ENCODE measurements around the gene CD9.

Gene CD9

GRCh38 chr12:6229224-6230218 lies 29.3 kb downstream of the CD9 start:
- no peak for FAIRE-seq
- DNase-seq (ENCODE audit: insufficient read length): no peak
- TF ChIP-seq POLR2AphosphoS5 (IDR thresholded peaks at IDR 0.05; ENCODE audit: low read depth, low read length) (no peak), TAF1 (IDR thresholded peaks at IDR 0.05; ENCODE audit: borderline replicate concordance, low read depth, low read length) (no peak), POLR2A (IDR thresholded peaks at IDR 0.05; ENCODE audit: low read depth, low read length) (no peak)

DNA sequence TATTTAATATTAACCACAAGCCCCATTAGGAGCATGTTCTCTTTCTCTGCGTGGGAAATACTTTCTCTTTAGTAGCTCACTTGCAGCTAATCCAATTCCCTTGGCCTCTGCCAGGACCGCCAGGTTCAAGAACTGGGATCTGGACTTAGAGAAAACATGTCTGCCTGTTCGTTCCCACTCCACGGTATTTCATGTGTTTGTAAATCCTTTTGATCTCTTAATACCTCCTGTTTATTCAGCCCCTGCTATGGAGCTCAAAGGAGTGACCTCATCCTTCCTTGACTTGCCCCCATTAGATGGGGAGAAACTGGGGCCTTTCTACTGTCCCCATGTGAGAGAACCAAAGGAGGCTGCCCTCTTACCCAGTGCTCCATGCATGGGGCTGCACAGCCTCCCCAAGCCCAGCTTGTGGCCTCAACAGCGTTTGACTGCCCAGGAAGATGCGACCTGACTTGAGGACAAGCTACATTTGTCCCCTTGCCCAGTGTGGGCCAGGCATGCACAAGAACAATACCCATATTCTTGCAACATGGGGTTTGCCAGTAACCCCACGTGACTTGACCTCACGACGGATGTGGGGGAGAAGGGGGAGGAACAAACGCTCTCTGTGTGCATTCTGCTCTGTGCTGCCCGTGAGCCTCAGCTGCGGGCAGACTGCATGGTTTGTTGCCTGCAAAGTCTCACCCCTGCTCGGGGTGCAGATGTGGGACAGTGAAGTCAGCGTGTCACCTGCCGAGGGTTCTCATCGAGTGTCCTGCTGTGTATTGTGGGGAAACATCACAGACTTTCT lies 30.3 kb downstream of the CD9 start:
- peak; percentile 53 for DNase-seq (ENCODE audit: insufficient read length)
- FAIRE-seq: peak; percentile 74

GRCh38 chr12:6231359-6232268 lies 31.4 kb downstream of the CD9 start:
- DNase-seq (ENCODE audit: insufficient read length) (no peak), FAIRE-seq (no peak)
- no peak for TF ChIP-seq POLR2A (IDR thresholded peaks at IDR 0.05; ENCODE audit: low read depth, low read length)
- no peak for TF ChIP-seq POLR2AphosphoS5 (IDR thresholded peaks at IDR 0.05; ENCODE audit: low read depth, low read length)
- TF ChIP-seq TAF1 (IDR thresholded peaks at IDR 0.05; ENCODE audit: borderline replicate concordance, low read depth, low read length): no peak

More for the DNA sequence above, 30.3 kb downstream of the CD9 start:
- no peak for TF ChIP-seq POLR2AphosphoS5 (IDR thresholded peaks at IDR 0.05; ENCODE audit: low read depth, low read length)
- TF ChIP-seq POLR2A (IDR thresholded peaks at IDR 0.05; ENCODE audit: low read depth, low read length): no peak
- no peak for TF ChIP-seq TAF1 (IDR thresholded peaks at IDR 0.05; ENCODE audit: borderline replicate concordance, low read depth, low read length)

GRCh38 chr12:6233121-6233971 lies 33.1 kb downstream of the CD9 start:
- FAIRE-seq (no peak), DNase-seq (ENCODE audit: insufficient read length) (no peak)
- TF ChIP-seq POLR2A (IDR thresholded peaks at IDR 0.05; ENCODE audit: low read depth, low read length) (no peak), TAF1 (IDR thresholded peaks at IDR 0.05; ENCODE audit: borderline replicate concordance, low read depth, low read length) (no peak), POLR2AphosphoS5 (IDR thresholded peaks at IDR 0.05; ENCODE audit: low read depth, low read length) (no peak)

GRCh38 chr12:6234214-6234613 lies 34.0 kb downstream of the CD9 start:
- TF ChIP-seq POLR2A (IDR thresholded peaks at IDR 0.05; ENCODE audit: low read depth, low read length) (no peak), TAF1 (IDR thresholded peaks at IDR 0.05; ENCODE audit: borderline replicate concordance, low read depth, low read length) (no peak), POLR2AphosphoS5 (IDR thresholded peaks at IDR 0.05; ENCODE audit: low read depth, low read length) (no peak)
- FAIRE-seq (no peak), DNase-seq (ENCODE audit: insufficient read length) (no peak)

DNA sequence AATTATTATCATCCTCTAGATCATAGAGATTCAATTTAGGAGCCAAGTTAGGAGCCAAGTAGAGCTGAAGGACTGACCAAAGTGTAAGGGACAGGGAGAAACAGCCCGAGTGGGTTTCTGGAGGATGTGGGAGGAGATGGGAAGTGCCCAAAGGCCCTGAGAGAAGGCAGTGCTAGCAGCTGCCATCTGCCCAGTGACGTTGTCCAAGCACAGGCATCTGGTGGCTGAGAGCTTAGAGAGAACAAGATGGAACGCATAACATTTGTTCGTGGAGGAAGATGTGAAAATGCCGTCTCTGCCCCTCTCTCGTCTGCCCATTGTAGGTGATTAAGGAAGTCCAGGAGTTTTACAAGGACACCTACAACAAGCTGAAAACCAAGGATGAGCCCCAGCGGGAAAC lies 34.7 kb downstream of the CD9 start:
- TF ChIP-seq TAF1 (IDR thresholded peaks at IDR 0.05; ENCODE audit: borderline replicate concordance, low read depth, low read length) (no peak), POLR2A (IDR thresholded peaks at IDR 0.05; ENCODE audit: low read depth, low read length) (no peak), POLR2AphosphoS5 (IDR thresholded peaks at IDR 0.05; ENCODE audit: low read depth, low read length) (no peak)
- no peak for DNase-seq (ENCODE audit: insufficient read length)
- FAIRE-seq: no peak

- TF ChIP-seq POLR2AphosphoS5 (IDR thresholded peaks at IDR 0.05; ENCODE audit: low read depth, low read length) (no peak), POLR2A (IDR thresholded peaks at IDR 0.05; ENCODE audit: low read depth, low read length) (no peak), TAF1 (IDR thresholded peaks at IDR 0.05; ENCODE audit: borderline replicate concordance, low read depth, low read length) (no peak)
- FAIRE-seq (no peak), DNase-seq (ENCODE audit: insufficient read length) (no peak)
Measured at GRCh38 chr12:6235499-6235898, 35.3 kb downstream of the CD9 start.

DNA sequence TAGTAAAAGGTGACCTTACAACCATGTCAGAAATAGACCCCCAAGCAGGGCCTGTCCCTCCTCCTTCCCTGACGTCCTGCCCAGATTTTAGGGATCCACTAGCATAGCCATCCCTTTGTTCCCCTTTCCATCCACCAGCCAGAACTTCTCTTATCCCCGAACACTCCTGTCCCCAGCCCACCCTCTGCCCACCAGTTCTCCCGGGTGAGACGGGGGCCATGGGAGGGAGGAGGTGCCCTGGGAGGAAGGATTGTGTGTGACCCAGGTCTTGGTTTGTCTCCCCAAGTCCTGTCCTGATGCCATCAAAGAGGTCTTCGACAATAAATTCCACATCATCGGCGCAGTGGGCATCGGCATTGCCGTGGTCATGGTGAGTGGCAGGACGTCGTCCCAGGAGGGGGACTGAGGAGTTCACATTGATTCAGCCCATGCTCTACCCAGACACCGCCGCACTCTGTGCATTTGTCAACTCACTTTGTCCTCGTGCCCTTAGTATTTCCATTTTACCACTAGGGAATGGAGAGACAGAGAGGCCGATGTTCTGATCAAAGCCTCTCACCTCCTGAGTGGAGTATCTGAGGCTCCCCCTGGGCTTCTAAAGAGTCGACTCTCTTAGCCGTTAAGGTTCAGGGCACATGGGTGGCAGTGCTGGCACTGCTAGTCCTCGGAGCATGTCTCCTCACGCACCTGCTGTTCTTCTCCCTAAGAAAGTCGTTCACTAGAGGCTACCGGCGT lies 35.9 kb downstream of the CD9 start:
- FAIRE-seq (no peak), DNase-seq (ENCODE audit: insufficient read length) (no peak)
- TF ChIP-seq POLR2AphosphoS5 (IDR thresholded peaks at IDR 0.05; ENCODE audit: low read depth, low read length) (no peak), POLR2A (IDR thresholded peaks at IDR 0.05; ENCODE audit: low read depth, low read length) (no peak), TAF1 (IDR thresholded peaks at IDR 0.05; ENCODE audit: borderline replicate concordance, low read depth, low read length) (no peak)

DNA sequence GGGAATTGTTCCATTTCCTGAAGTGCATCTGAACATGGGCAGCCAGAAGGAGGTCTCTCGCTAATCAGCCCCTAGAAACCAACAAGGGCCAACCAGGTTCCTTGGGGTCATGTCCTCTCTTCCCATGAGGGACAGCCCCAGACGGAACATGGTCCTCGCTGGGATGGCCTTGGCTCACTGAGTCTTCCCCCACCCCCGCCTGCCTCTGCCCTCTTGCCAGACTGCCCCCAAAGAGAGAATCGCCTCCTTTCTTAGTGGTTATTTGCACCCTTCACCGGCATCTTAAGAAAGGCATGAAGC lies 36.4 kb downstream of the CD9 start:
- no peak for FAIRE-seq
- TF ChIP-seq TAF1 (IDR thresholded peaks at IDR 0.05; ENCODE audit: borderline replicate concordance, low read depth, low read length): no peak
- no peak for TF ChIP-seq POLR2AphosphoS5 (IDR thresholded peaks at IDR 0.05; ENCODE audit: low read depth, low read length)
- no peak for TF ChIP-seq POLR2A (IDR thresholded peaks at IDR 0.05; ENCODE audit: low read depth, low read length)
- DNase-seq (ENCODE audit: insufficient read length): no peak

Data from GM12892 (cell line).